HepG2 (cell line): ENCODE results near the gene ECSCR. TPM values are rescaled to one million over a fixed set of nuclear protein-coding genes. Genes with fewer than 3 reads are reported as not detected.

Experiments
- AKNA ChIP-seq: sonication (generic); formaldehyde crosslinking; IDR thresholded peaks from 2 replicates; pipeline ENCODE4 v1.4.0; 2020; ENCODE audit warnings: missing genetic modification reagents, borderline replicate concordance
- ARNT ChIP-seq: fragments of 450-650 bp; IDR thresholded peaks from 2 replicates; pipeline ENCODE4 v1.6.1; 2017
- BRCA1 ChIP-seq: sonication (generic); formaldehyde crosslinking; IDR thresholded peaks from 2 replicates; pipeline ENCODE4 v1.4.0; 2020; ENCODE audit warnings: missing genetic modification reagents
- JARID2 ChIP-seq: sonication (generic); formaldehyde crosslinking; IDR thresholded peaks from 2 replicates; pipeline ENCODE4 v1.8.1; 2023; ENCODE audit warnings: missing genetic modification reagents, inconsistent platforms; ENCODE audit not compliant: insufficient replicate concordance
- KDM5A ChIP-seq: fragments of 200-600 bp; sonication (generic); IDR thresholded peaks from 2 replicates; pipeline ENCODE4 v1.7.0; 2018; ENCODE audit warnings: antibody characterized with exemption, mild to moderate bottlenecking, low read length, borderline replicate concordance
- PBX3 ChIP-seq: sonication (generic); formaldehyde crosslinking; IDR thresholded peaks from 2 replicates; pipeline ENCODE4 v1.8.1; 2023; ENCODE audit warnings: missing genetic modification reagents, inconsistent platforms, borderline replicate concordance
- POLR2A ChIP-seq, 2 experiments: IDR thresholded peaks; 2 replicates each; pipeline ENCODE4 v1.6.1; 2011; ENCODE audit warnings: low read depth in 2 of 2, low read length in 2 of 2, mild to moderate bottlenecking in 1 of 2, moderate library complexity in 1 of 2; ENCODE audit not compliant: insufficient read depth in 1 of 2
- SETDB1 ChIP-seq: sonication (generic); formaldehyde crosslinking; IDR thresholded peaks from 2 replicates; pipeline ENCODE4 v1.5.1; 2020; ENCODE audit warnings: missing genetic modification reagents, mild to moderate bottlenecking, borderline replicate concordance
- SMC3 ChIP-seq: IDR thresholded peaks from 2 replicates; pipeline ENCODE4 v1.6.1; 2011; ENCODE audit warnings: low read length, improper control_type of control experiment
- SRSF9 ChIP-seq: fragments of 200-400 bp; formaldehyde crosslinking; IDR thresholded peaks from 2 replicates; pipeline ENCODE4 v1.6.1; 2018; ENCODE audit warnings: borderline replicate concordance, mild to moderate bottlenecking, low read depth, low read length; ENCODE audit not compliant: insufficient read depth, poor library complexity, severe bottlenecking
- ZNF17 ChIP-seq: sonication (generic); formaldehyde crosslinking; IDR thresholded peaks from 2 replicates; pipeline ENCODE4 v1.5.0; 2020; ENCODE audit warnings: mild to moderate bottlenecking, missing genetic modification reagents
- ZNF256 ChIP-seq: sonication (generic); formaldehyde crosslinking; conservative IDR thresholded peaks from 2 replicates; pipeline ENCODE4 v1.4.0; 2020; ENCODE audit warnings: missing genetic modification reagents
- ZNF3 ChIP-seq: IDR thresholded peaks from 2 replicates; pipeline ENCODE4 v1.7.0; 2017; ENCODE audit warnings: inconsistent platforms
- ZNF431 ChIP-seq: sonication (generic); formaldehyde crosslinking; IDR thresholded peaks from 2 replicates; pipeline ENCODE4 v1.9.0; 2022; ENCODE audit warnings: missing genetic modification reagents, low read depth, mild to moderate bottlenecking, borderline replicate concordance
- ZNF569 ChIP-seq: sonication (generic); formaldehyde crosslinking; IDR thresholded peaks from 2 replicates; pipeline ENCODE4 v1.5.0; 2020; ENCODE audit warnings: mild to moderate bottlenecking, missing genetic modification reagents, moderate library complexity, borderline replicate concordance
- ZNF709 ChIP-seq: sonication (generic); formaldehyde crosslinking; IDR thresholded peaks from 2 replicates; pipeline ENCODE4 v1.5.0; 2020; ENCODE audit warnings: mild to moderate bottlenecking, missing genetic modification reagents
- ZZZ3 ChIP-seq: sonication (generic); formaldehyde crosslinking; IDR thresholded peaks from 2 replicates; pipeline ENCODE4 v1.4.0; 2020; ENCODE audit warnings: missing genetic modification reagents, mild to moderate bottlenecking, borderline replicate concordance
- polyA plus RNA-seq, 8 experiments: library from polyadenylated mRNA; depleted of rRNA in 3 of 8; stranded (reverse) in 7 of 8; unstranded in 1 of 8; fragments of >200 nt; fragmentation: Illumina TruSeq in 4 of 8; extraction: Trizol in 4 of 8; gene quantifications; 2 replicates each; pipeline versions ENCODE4 v1.2.1 to v1.2.3, GENCODE V29; 2011 to 2016; ENCODE audit warnings: low read depth in 4 of 8, missing spikeins in 1 of 8, mixed read lengths in 1 of 8; ENCODE audit not compliant: insufficient read depth in 1 of 8
- total RNA-seq, 5 experiments: library from RNA; depleted of rRNA; stranded (reverse); fragments of >200 nt; fragmentation: Illumina TruSeq; extraction: Trizol; gene quantifications; 2 replicates each; pipeline ENCODE4 v1.2.3, GENCODE V29; 2016; ENCODE audit warnings: low read depth in 1 of 5
- TF ChIP-seq, protein P1 (sequence below): sonication (generic); formaldehyde crosslinking; IDR thresholded peaks from 2 replicates; pipeline ENCODE4 v1.8.0; 2022; ENCODE audit warnings: missing genetic modification reagents, low read depth, mild to moderate bottlenecking, borderline replicate concordance
- TF ChIP-seq, protein P2 (sequence below): sonication (generic); formaldehyde crosslinking; IDR thresholded peaks from 2 replicates; pipeline ENCODE4 v1.8.1; 2023; ENCODE audit warnings: mild to moderate bottlenecking, missing genetic modification reagents, borderline replicate concordance
- TF ChIP-seq, protein P3 (sequence below): sonication (generic); formaldehyde crosslinking; IDR thresholded peaks from 2 replicates; pipeline ENCODE4 v1.4.0; 2020; ENCODE audit warnings: missing genetic modification reagents; ENCODE audit errors: not compliant biosample characterization
- TF ChIP-seq, protein P4 (sequence below): sonication (generic); formaldehyde crosslinking; IDR thresholded peaks from 2 replicates; pipeline ENCODE4 v1.4.0; 2020; ENCODE audit warnings: missing genetic modification reagents

Gene ECSCR
- total and polyA plus RNA-seq, 2 of the 13 experiments (the other 11 are each of a cell fraction or from before 2014, with no cell fraction given) = 0.18 TPM; not detected in 1

DNA sequence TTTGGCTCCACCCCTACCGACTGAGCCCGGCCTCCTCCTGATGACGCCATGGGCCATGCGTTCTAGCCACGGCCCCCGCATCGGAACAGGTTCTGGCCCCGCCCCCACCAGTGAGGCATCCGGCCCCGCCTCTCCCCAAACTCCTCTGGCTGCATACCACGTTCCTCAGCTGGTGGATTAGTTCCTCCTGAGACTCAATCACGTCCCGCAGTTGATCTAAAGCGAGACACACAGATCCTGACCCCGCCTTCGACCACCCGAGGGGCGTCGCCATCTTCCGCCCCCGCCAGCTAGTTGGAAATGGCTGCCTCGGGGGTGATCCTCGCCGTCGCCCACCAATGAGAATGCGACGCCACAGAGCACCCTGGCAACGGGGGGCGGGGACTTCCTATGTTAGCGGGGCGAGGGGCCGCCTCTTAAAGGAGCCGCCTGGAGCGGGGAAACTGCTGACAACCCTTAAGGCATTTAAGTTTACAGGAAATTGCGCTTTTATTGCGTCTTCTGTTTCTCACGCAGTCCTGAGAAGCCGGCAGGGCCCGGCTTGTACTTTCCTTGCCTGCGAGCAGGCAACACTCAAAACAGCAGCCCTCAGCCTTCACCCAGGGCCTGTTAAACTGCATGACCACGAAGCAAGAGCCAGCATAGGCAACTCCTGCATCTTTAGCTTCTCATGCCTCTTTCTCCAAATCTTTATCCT, 58.6 kb downstream of the ECSCR start, which contains the start of gene SPATA24 (continued):
- TF ChIP-seq, protein P1, sequence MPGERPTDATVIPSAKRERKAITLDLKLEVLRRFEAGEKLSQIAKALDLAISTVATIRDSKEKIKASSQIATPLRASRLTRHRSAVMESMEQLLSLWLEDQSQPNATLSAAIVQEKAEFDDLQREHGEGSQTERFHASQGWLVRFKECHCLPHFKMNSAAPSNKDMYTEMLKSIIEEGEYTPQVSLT (CRISPR knock-in tag) = no peak
- TF ChIP-seq POLR2A (IDR thresholded peaks at IDR 0.05; ENCODE audit: insufficient read depth in 1 of 2, low read depth in 2 of 2, low read length in 2 of 2) (peak; percentile 56 to 65), SETDB1 (CRISPR knock-in tag) (no peak), ZNF709 (no peak; the same call in 1 of the 2 replicates), ZNF569 (CRISPR knock-in tag) (no peak), ZZZ3 (CRISPR knock-in tag) (no peak), BRCA1 (CRISPR knock-in tag) (no peak), ZNF256 (CRISPR knock-in tag) (no peak), JARID2 (CRISPR knock-in tag) (no peak), PBX3 (CRISPR knock-in tag) (no peak), SMC3 (no peak), ZNF3 (no peak), ARNT (no peak), SRSF9 (no peak), KDM5A (peak; percentile 52; the same call in 1 of the 2 replicates), AKNA (CRISPR knock-in tag) (no peak), ZNF17 (no peak), ZNF431 (CRISPR knock-in tag) (no peak)
- TF ChIP-seq, protein P2, sequence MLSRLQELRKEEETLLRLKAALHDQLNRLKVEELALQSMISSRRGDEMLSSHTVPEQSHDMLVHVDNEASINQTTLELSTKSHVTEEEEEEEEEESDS (CRISPR knock-in tag) = no peak
- TF ChIP-seq, protein P3, sequence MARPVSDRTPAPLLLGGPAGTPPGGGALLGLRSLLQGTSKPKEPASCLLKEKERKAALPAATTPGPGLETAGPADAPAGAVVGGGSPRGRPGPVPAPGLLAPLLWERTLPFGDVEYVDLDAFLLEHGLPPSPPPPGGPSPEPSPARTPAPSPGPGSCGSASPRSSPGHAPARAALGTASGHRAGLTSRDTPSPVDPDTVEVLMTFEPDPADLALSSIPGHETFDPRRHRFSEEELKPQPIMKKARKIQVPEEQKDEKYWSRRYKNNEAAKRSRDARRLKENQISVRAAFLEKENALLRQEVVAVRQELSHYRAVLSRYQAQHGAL (CRISPR knock-in tag) = no peak
- TF ChIP-seq, protein P4, sequence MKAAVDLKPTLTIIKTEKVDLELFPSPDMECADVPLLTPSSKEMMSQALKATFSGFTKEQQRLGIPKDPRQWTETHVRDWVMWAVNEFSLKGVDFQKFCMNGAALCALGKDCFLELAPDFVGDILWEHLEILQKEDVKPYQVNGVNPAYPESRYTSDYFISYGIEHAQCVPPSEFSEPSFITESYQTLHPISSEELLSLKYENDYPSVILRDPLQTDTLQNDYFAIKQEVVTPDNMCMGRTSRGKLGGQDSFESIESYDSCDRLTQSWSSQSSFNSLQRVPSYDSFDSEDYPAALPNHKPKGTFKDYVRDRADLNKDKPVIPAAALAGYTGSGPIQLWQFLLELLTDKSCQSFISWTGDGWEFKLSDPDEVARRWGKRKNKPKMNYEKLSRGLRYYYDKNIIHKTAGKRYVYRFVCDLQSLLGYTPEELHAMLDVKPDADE (CRISPR knock-in tag) = no peak
